Small intestine (tissue), 7 donors: ENCODE measurements around the gene ATG9B. TPM values are rescaled to one million over a fixed set of nuclear protein-coding genes. Genes with fewer than 3 reads are reported as not detected.
"Not testable (repeated sequence)": the region's sequence is repeated elsewhere in the genome, so short reads cannot be mapped to it uniquely, and the experiment has no call there.

Experiments
- DNase-seq, 2 donors: peaks; one replicate each; pipeline versions ENCODE4 v3.0.0 to v3.0.0-alpha.2; 2013
- FAIRE-seq: peaks from 2 replicates; lab custom pipeline; 2012; peaks lifted over from hg19 to GRCh38; lab: Jason Lieb, UNC
- H3K27ac ChIP-seq, 3 donors: one replicate each; pipeline ENCODE4 v1.5.1; 2013; ENCODE audit warnings: low read length in 2 of 3, mild to moderate bottlenecking in 2 of 3, control low read depth in 1 of 3, inconsistent platforms in 1 of 3, low read depth in 1 of 3, moderate library complexity in 1 of 3
- H3K27me3 ChIP-seq, 3 donors: one replicate each; pipeline ENCODE4 v1.6.1; 2013; ENCODE audit warnings: low read length in 3 of 3, inconsistent platforms in 1 of 3; ENCODE audit not compliant: control insufficient read depth in 3 of 3, insufficient read depth in 3 of 3
- H3K36me3 ChIP-seq, 3 donors: one replicate each; pipeline ENCODE4 v1.6.1; 2013; ENCODE audit warnings: low read length in 3 of 3, inconsistent platforms in 1 of 3, low read depth in 1 of 3, mild to moderate bottlenecking in 1 of 3, moderate library complexity in 1 of 3; ENCODE audit not compliant: control insufficient read depth in 3 of 3, insufficient read depth in 2 of 3
- H3K4me1 ChIP-seq, 3 donors: one replicate each; pipeline ENCODE4 v1.6.1; 2013; ENCODE audit warnings: low read length in 2 of 3, inconsistent platforms in 1 of 3, low read depth in 1 of 3, mild to moderate bottlenecking in 1 of 3, moderate library complexity in 1 of 3; ENCODE audit not compliant: control insufficient read depth in 3 of 3, insufficient read depth in 2 of 3
- H3K4me3 ChIP-seq, 3 donors: one replicate each; pipeline ENCODE4 v1.5.1; 2013; ENCODE audit warnings: low read length in 3 of 3, control low read depth in 1 of 3, inconsistent platforms in 1 of 3, low read depth in 1 of 3, mild to moderate bottlenecking in 1 of 3, moderate library complexity in 1 of 3
- H3K9me3 ChIP-seq, 2 donors: one replicate each; pipeline ENCODE4 v1.6.1; 2013; ENCODE audit warnings: low read depth in 1 of 2, low read length in 1 of 2; ENCODE audit not compliant: control insufficient read depth in 2 of 2, insufficient read depth in 1 of 2
- WGBS, 3 donors: extraction: QIAGEN DNeasy Blood & Tissue Kit; methylation state at CpG; one replicate each; pipeline ENCODE4 v1.1.7; 2013; 5-methylcytosine and 5-hydroxymethylcytosine counted together
- polyA plus RNA-seq, 4 donors: library from polyadenylated mRNA; stranded (reverse) in 3 of 4; unstranded in 1 of 4; fragments of 200-250 nt in 3 of 4; fragments of 120-200 nt in 1 of 4; gene quantifications; one replicate each; pipeline versions ENCODE4 v1.2.1 to v1.2.3, GENCODE V29; 2013
- donor health status: healthy with polysubstance abuse.
- donor health status: control.
- donor health status: control.
- donor health status: Bipolar disorder and iron deficiency.
- donor health status: healthy.

The ATG9B gene
- polyA plus RNA-seq, 4 donors, result 0.22 to 1.6 (median 0.77) TPM

GRCh38 chr7:151027728-151028130 is 3.4 kb upstream of the ATG9B start:
- not testable (repeated sequence) for DNase-seq, FAIRE-seq, H3K27me3 ChIP-seq, H3K9me3 ChIP-seq
- peak overlapping the region; percentile 17 to 77 (median 67) for H3K4me3 ChIP-seq
- 3 to 8% (median 6%) methylated on average over 16 of the region's 16 CpGs for WGBS, 3 donors
- H3K27ac ChIP-seq, result peak overlapping the region; percentile 5 to 88 (median 82)
- peaks cover 0 to 16% (median 0%) of the 10 kb centered on the region in 3 donors for H3K4me1 ChIP-seq
- peaks cover 0 to 12% (median 0%) of the 10 kb centered on the region in 3 donors for H3K36me3 ChIP-seq

GRCh38 chr7:151026771-151027727 is 2.8 kb upstream of the ATG9B start:
- not testable (repeated sequence) for H3K27me3 ChIP-seq, H3K9me3 ChIP-seq, H3K4me3 ChIP-seq, FAIRE-seq, H3K36me3 ChIP-seq
- 25 to 38% (median 36%) methylated on average over 19 of the region's 19 CpGs for WGBS, 3 donors
- H3K27ac ChIP-seq, result peak overlapping the region in 2 of 3 donors; percentile 82 to 88
- DNase-seq, result peak; percentile 53 to 56
- H3K4me1 ChIP-seq, result peaks cover 0 to 16% (median 0%) of the 10 kb centered on the region in 3 donors

GRCh38 chr7:151025924-151026671 is 1.8 kb upstream of the ATG9B start:
- no peak for DNase-seq
- FAIRE-seq, result no peak
- H3K4me1 ChIP-seq, result peaks cover 0 to 16% (median 0%) of the 10 kb centered on the region in 3 donors
- H3K4me3 ChIP-seq, result no peak overlapping the region
- H3K9me3 ChIP-seq, result no peaks in the 10 kb centered on the region
- H3K27me3 ChIP-seq, result peaks cover 0 to 2% (median 0%) of the 10 kb centered on the region in 3 donors
- H3K36me3 ChIP-seq, result no peaks in the 10 kb centered on the region
- WGBS, 3 donors, result 83 to 86% (median 86%) methylated on average over 4 of the region's 4 CpGs
- no peak overlapping the region for H3K27ac ChIP-seq

- 78 to 82% (median 82%) methylated on average over 10 of the region's 10 CpGs for WGBS, 3 donors
- FAIRE-seq, result no peak
- Histone ChIP-seq H3K36me3 (no peaks in the 10 kb centered on the region), H3K4me3 (no peak overlapping the region), H3K4me1 (peaks cover 0 to 18% (median 2%) of the 10 kb centered on the region in 3 donors), H3K27me3 (peaks cover 3 to 30% (median 10%) of the 10 kb centered on the region in 3 donors), H3K27ac (no peak overlapping the region), H3K9me3 (no peaks in the 10 kb centered on the region)
- no peak for DNase-seq
Measured at GRCh38 chr7:151023232-151023631, 1.1 kb downstream of the ATG9B start.

DNA sequence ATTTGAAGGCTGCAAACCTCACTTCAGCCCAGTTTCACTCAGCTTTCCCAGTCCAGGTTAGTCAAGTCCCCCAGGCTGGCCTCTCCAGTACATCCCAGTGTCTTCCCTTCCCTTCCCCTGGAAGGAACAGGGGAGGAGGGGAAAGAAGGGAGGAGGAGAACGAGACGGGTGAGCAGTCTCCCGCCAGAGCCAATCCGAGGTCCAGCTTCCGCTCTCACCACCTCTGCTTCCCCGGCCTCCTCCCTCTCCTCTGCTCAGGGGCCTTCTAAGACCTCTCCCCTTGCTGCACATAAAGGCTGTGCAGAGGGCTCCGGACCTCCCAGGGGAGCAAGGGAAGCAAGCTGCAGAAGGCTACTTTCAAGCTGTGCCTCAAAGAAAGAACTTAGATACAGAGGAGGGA is 4.1 kb downstream of the ATG9B start:
- 56 to 59% (median 58%) methylated on average over 7 of the region's 7 CpGs for WGBS, 3 donors
- Histone ChIP-seq H3K36me3 (no peaks in the 10 kb centered on the region), H3K4me3 (no peak overlapping the region), H3K4me1 (peaks cover 0 to 17% (median 2%) of the 10 kb centered on the region in 3 donors), H3K27me3 (peaks cover 3 to 44% (median 10%) of the 10 kb centered on the region in 3 donors), H3K27ac (no peak overlapping the region), H3K9me3 (no peaks in the 10 kb centered on the region)
- no peak for DNase-seq
- FAIRE-seq, result no peak

DNA sequence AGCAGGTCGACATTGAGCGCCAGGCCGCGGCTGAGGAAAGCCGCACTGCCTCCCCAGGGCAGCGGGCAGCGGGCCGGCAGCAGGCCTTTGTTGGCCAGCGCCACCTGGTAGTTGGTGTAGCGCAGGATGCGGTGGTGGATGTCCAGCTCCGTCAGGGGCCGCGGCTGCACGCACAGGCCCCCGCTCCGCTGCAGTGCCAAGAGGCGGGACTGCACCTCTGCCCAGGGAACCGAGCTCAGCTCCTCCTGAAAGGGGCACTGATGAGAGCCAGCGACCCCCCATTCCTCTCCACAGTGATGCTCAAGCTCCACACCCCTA is 5.2 kb downstream of the ATG9B start:
- Histone ChIP-seq H3K4me3 (no peak overlapping the region), H3K27ac (no peak overlapping the region), H3K36me3 (peaks cover 0 to 2% (median 0%) of the 10 kb centered on the region in 3 donors), H3K9me3 (no peaks in the 10 kb centered on the region), H3K27me3 (peaks cover 3 to 44% (median 10%) of the 10 kb centered on the region in 3 donors), H3K4me1 (peaks cover 0 to 20% (median 2%) of the 10 kb centered on the region in 3 donors)
- DNase-seq (no peak), FAIRE-seq (no peak)
- WGBS, 3 donors, result 15 to 33% (median 20%) methylated on average over 15 to 20 of the region's 20 CpGs

- DNase-seq, result peak in 1 of 2 donors; percentile 73
- Histone ChIP-seq H3K9me3 (no peaks in the 10 kb centered on the region), H3K4me1 (peaks cover 0 to 25% (median 2%) of the 10 kb centered on the region in 3 donors), H3K27me3 (peaks cover 3 to 44% (median 10%) of the 10 kb centered on the region in 3 donors), H3K36me3 (peaks cover 0 to 5% (median 0%) of the 10 kb centered on the region in 3 donors), H3K27ac (no peak overlapping the region), H3K4me3 (peak overlapping the region in 1 of 3 donors; percentile 20)
- 1 to 3% (median 2%) methylated on average over 49 to 82 of the region's 82 CpGs for WGBS, 3 donors
- FAIRE-seq, result no peak
Measured at GRCh38 chr7:151018421-151019129, 5.7 kb downstream of the ATG9B start.
